ENCODE data around the gene FAM120B.
"Not testable (repeated sequence)": the region's sequence is repeated elsewhere in the genome, so short reads cannot be mapped to it uniquely, and the experiment has no call there.

FAM120B gene

GRCh38 chr6:170375661-170376060 is 69.1 kb downstream of the FAM120B start:
- no peaks in the 10 kb centered on the region for H3K36me3 ChIP-seq (ENCODE audit: control insufficient read depth, insufficient read depth, low read length)
- H3K4me3 ChIP-seq (ENCODE audit: low read length) = no peak overlapping the region
- H3K27ac ChIP-seq (ENCODE audit: low read depth, low read length) = no peak overlapping the region

GRCh38 chr6:170376386-170377043 is 70.0 kb downstream of the FAM120B start:
- Histone ChIP-seq H3K4me3 (ENCODE audit: low read length) (no peak overlapping the region), H3K4me1 (ENCODE audit: control insufficient read depth, insufficient read depth, low read length) (no peaks in the 10 kb centered on the region), H3K9ac (ENCODE audit: low read length) (no peak overlapping the region), H3K27ac (ENCODE audit: low read depth, low read length) (no peak overlapping the region), H3K36me3 (ENCODE audit: control insufficient read depth, insufficient read depth, low read length) (no peaks in the 10 kb centered on the region), H3K27me3 (ENCODE audit: control insufficient read depth, insufficient read depth, low read length) (no peaks in the 10 kb centered on the region)

More at GRCh38 chr6:170375661-170376060, 69.1 kb downstream of the FAM120B start:
- no peak overlapping the region for H3K9ac ChIP-seq (ENCODE audit: low read length)
- no peaks in the 10 kb centered on the region for H3K4me1 ChIP-seq (ENCODE audit: control insufficient read depth, insufficient read depth, low read length)
- no peaks in the 10 kb centered on the region for H3K27me3 ChIP-seq (ENCODE audit: control insufficient read depth, insufficient read depth, low read length)

- Histone ChIP-seq H3K4me3 (ENCODE audit: low read length) (no peak overlapping the region), H3K36me3 (ENCODE audit: control insufficient read depth, insufficient read depth, low read length) (no peaks in the 10 kb centered on the region), H3K4me1 (ENCODE audit: control insufficient read depth, insufficient read depth, low read length) (no peaks in the 10 kb centered on the region), H3K27ac (ENCODE audit: low read depth, low read length) (no peak overlapping the region), H3K27me3 (ENCODE audit: control insufficient read depth, insufficient read depth, low read length) (no peaks in the 10 kb centered on the region), H3K9ac (ENCODE audit: low read length) (no peak overlapping the region)
Measured at GRCh38 chr6:170378502-170378901, 71.9 kb downstream of the FAM120B start.

GRCh38 chr6:170381562-170381961 is 75.0 kb downstream of the FAM120B start:
- no peaks in the 10 kb centered on the region for H3K27me3 ChIP-seq (ENCODE audit: control insufficient read depth, insufficient read depth, low read length)
- no peak overlapping the region for H3K27ac ChIP-seq (ENCODE audit: low read depth, low read length)
- no peak overlapping the region for H3K4me3 ChIP-seq (ENCODE audit: low read length)
- no peak overlapping the region for H3K9ac ChIP-seq (ENCODE audit: low read length)
- no peaks in the 10 kb centered on the region for H3K36me3 ChIP-seq (ENCODE audit: control insufficient read depth, insufficient read depth, low read length)
- no peaks in the 10 kb centered on the region for H3K4me1 ChIP-seq (ENCODE audit: control insufficient read depth, insufficient read depth, low read length)

- H3K27me3 ChIP-seq (ENCODE audit: control insufficient read depth, insufficient read depth, low read length) = no peaks in the 10 kb centered on the region
- H3K27ac ChIP-seq (ENCODE audit: low read depth, low read length) = no peak overlapping the region
- H3K4me1 ChIP-seq (ENCODE audit: control insufficient read depth, insufficient read depth, low read length) = no peaks in the 10 kb centered on the region
- no peak overlapping the region for H3K9ac ChIP-seq (ENCODE audit: low read length)
- H3K4me3 ChIP-seq (ENCODE audit: low read length) = no peak overlapping the region
- peaks cover 6% of the 10 kb centered on the region for H3K36me3 ChIP-seq (ENCODE audit: control insufficient read depth, insufficient read depth, low read length)
Measured at GRCh38 chr6:170383466-170384035, 77.0 kb downstream of the FAM120B start.

GRCh38 chr6:170385506-170385905 is 78.9 kb downstream of the FAM120B start:
- Histone ChIP-seq H3K27ac (ENCODE audit: low read depth, low read length) (no peak overlapping the region), H3K4me1 (ENCODE audit: control insufficient read depth, insufficient read depth, low read length) (no peaks in the 10 kb centered on the region), H3K27me3 (ENCODE audit: control insufficient read depth, insufficient read depth, low read length) (no peaks in the 10 kb centered on the region), H3K36me3 (ENCODE audit: control insufficient read depth, insufficient read depth, low read length) (peaks cover 7% of the 10 kb centered on the region), H3K9ac (ENCODE audit: low read length) (no peak overlapping the region), H3K4me3 (ENCODE audit: low read length) (no peak overlapping the region)

GRCh38 chr6:170388113-170388512 is 81.6 kb downstream of the FAM120B start:
- no peak overlapping the region for H3K4me3 ChIP-seq (ENCODE audit: low read length)
- peaks cover 16% of the 10 kb centered on the region for H3K36me3 ChIP-seq (ENCODE audit: control insufficient read depth, insufficient read depth, low read length)
- no peaks in the 10 kb centered on the region for H3K27me3 ChIP-seq (ENCODE audit: control insufficient read depth, insufficient read depth, low read length)

GRCh38 chr6:170393033-170393432 is 86.5 kb downstream of the FAM120B start:
- Histone ChIP-seq H3K27me3 (ENCODE audit: control insufficient read depth, insufficient read depth, low read length) (no peaks in the 10 kb centered on the region), H3K27ac (ENCODE audit: low read depth, low read length) (no peak overlapping the region), H3K9ac (ENCODE audit: low read length) (no peak overlapping the region), H3K4me1 (ENCODE audit: control insufficient read depth, insufficient read depth, low read length) (no peaks in the 10 kb centered on the region), H3K36me3 (ENCODE audit: control insufficient read depth, insufficient read depth, low read length) (peaks cover 43% of the 10 kb centered on the region), H3K4me3 (ENCODE audit: low read length) (no peak overlapping the region)

More at GRCh38 chr6:170388113-170388512, 81.6 kb downstream of the FAM120B start:
- H3K4me1 ChIP-seq (ENCODE audit: control insufficient read depth, insufficient read depth, low read length) = no peaks in the 10 kb centered on the region
- no peak overlapping the region for H3K27ac ChIP-seq (ENCODE audit: low read depth, low read length)
- H3K9ac ChIP-seq (ENCODE audit: low read length) = no peak overlapping the region

GRCh38 chr6:170393807-170394399 is 87.3 kb downstream of the FAM120B start:
- Histone ChIP-seq H3K4me3 (ENCODE audit: low read length) (no peak overlapping the region), H3K36me3 (ENCODE audit: control insufficient read depth, insufficient read depth, low read length) (peaks cover 44% of the 10 kb centered on the region), H3K9ac (ENCODE audit: low read length) (no peak overlapping the region), H3K27ac (ENCODE audit: low read depth, low read length) (no peak overlapping the region), H3K27me3 (ENCODE audit: control insufficient read depth, insufficient read depth, low read length) (no peaks in the 10 kb centered on the region), H3K4me1 (ENCODE audit: control insufficient read depth, insufficient read depth, low read length) (no peaks in the 10 kb centered on the region)

GRCh38 chr6:170394980-170395379 is 88.4 kb downstream of the FAM120B start:
- Histone ChIP-seq H3K27me3 (ENCODE audit: control insufficient read depth, insufficient read depth, low read length) (no peaks in the 10 kb centered on the region), H3K4me1 (ENCODE audit: control insufficient read depth, insufficient read depth, low read length) (no peaks in the 10 kb centered on the region), H3K27ac (ENCODE audit: low read depth, low read length) (no peak overlapping the region), H3K36me3 (ENCODE audit: control insufficient read depth, insufficient read depth, low read length) (peaks cover 42% of the 10 kb centered on the region), H3K9ac (ENCODE audit: low read length) (no peak overlapping the region), H3K4me3 (ENCODE audit: low read length) (no peak overlapping the region)

- not testable (repeated sequence) for H3K9ac ChIP-seq (ENCODE audit: low read length); H3K4me1 ChIP-seq (ENCODE audit: control insufficient read depth, insufficient read depth, low read length); H3K27me3 ChIP-seq (ENCODE audit: control insufficient read depth, insufficient read depth, low read length); H3K27ac ChIP-seq (ENCODE audit: low read depth, low read length); H3K4me3 ChIP-seq (ENCODE audit: low read length)
- H3K36me3 ChIP-seq (ENCODE audit: control insufficient read depth, insufficient read depth, low read length) = peaks cover 35% of the 10 kb centered on the region
Measured at GRCh38 chr6:170398743-170399369, 92.3 kb downstream of the FAM120B start.

GRCh38 chr6:170399955-170400558 is 93.5 kb downstream of the FAM120B start:
- not testable (repeated sequence) for H3K9ac ChIP-seq (ENCODE audit: low read length); H3K27ac ChIP-seq (ENCODE audit: low read depth, low read length); H3K27me3 ChIP-seq (ENCODE audit: control insufficient read depth, insufficient read depth, low read length); H3K4me3 ChIP-seq (ENCODE audit: low read length); H3K4me1 ChIP-seq (ENCODE audit: control insufficient read depth, insufficient read depth, low read length)
- peaks cover 26% of the 10 kb centered on the region for H3K36me3 ChIP-seq (ENCODE audit: control insufficient read depth, insufficient read depth, low read length)
